Astrocyte (in vitro differentiated cells and primary cell): Measurements from ENCODE around the gene SAE1. TPM values are rescaled to one million over a fixed set of nuclear protein-coding genes. Genes with fewer than 3 reads are reported as not detected.

Source experiments
- DNase-seq: peaks from one replicate; pipeline ENCODE4 v3.0.0-alpha.2; 2010; ENCODE audit warnings: low read depth
- FAIRE-seq: peaks from 2 replicates; lab custom pipeline; 2011; peaks lifted over from hg19 to GRCh38; lab: Jason Lieb, UNC
- H2AFZ ChIP-seq: 2 replicates; pipeline ENCODE4 v1.6.0; 2012; ENCODE audit warnings: low read depth, low read length, inconsistent platforms
- H3K27ac ChIP-seq: 2 replicates; pipeline ENCODE4 v1.5.1; 2011; ENCODE audit warnings: low read depth, low read length, inconsistent platforms
- H3K27me3 ChIP-seq: 2 replicates; pipeline ENCODE4 v1.6.0; 2011; ENCODE audit warnings: low read length, inconsistent platforms; ENCODE audit not compliant: insufficient read depth
- H3K36me3 ChIP-seq: 2 replicates; pipeline ENCODE4 v1.5.1; 2011; ENCODE audit warnings: low read length, inconsistent platforms; ENCODE audit not compliant: insufficient read depth
- H3K4me1 ChIP-seq: 2 replicates; pipeline ENCODE4 v1.5.1; 2011; ENCODE audit warnings: low read length, inconsistent platforms; ENCODE audit not compliant: insufficient read depth
- H3K4me2 ChIP-seq: 2 replicates; pipeline ENCODE4 v1.6.0; 2012; ENCODE audit warnings: low read length, inconsistent platforms
- H3K4me3 ChIP-seq: 2 replicates; pipeline ENCODE4 v1.5.1; 2011; ENCODE audit warnings: low read depth, mild to moderate bottlenecking, low read length, inconsistent platforms; ENCODE audit not compliant: insufficient read depth
- H3K79me2 ChIP-seq: 2 replicates; pipeline ENCODE4 v1.6.0; 2012; ENCODE audit warnings: mild to moderate bottlenecking, low read length, inconsistent platforms; ENCODE audit not compliant: insufficient read depth
- H3K9ac ChIP-seq: 2 replicates; pipeline ENCODE4 v1.6.0; 2012; ENCODE audit warnings: mild to moderate bottlenecking, low read length, inconsistent platforms
- H3K9me3 ChIP-seq: 2 replicates; pipeline ENCODE4 v1.5.1; 2012; ENCODE audit warnings: low read depth, mild to moderate bottlenecking, low read length, inconsistent platforms; ENCODE audit not compliant: insufficient read depth
- H4K20me1 ChIP-seq: 2 replicates; pipeline ENCODE4 v1.6.0; 2012; ENCODE audit warnings: low read length, inconsistent platforms; ENCODE audit not compliant: insufficient read depth
- H3K27ac Mint-ChIP-seq: one replicate; pipeline ENCODE4 v1.8.0; 2021; ENCODE audit warnings: mild to moderate bottlenecking, mixed read lengths; ENCODE audit not compliant: unreplicated experiment
- H3K27me3 Mint-ChIP-seq: one replicate; pipeline ENCODE4 v1.8.0; 2021; ENCODE audit warnings: low read depth, mixed read lengths; ENCODE audit not compliant: unreplicated experiment
- H3K36me3 Mint-ChIP-seq: one replicate; pipeline ENCODE4 v1.8.0; 2021; ENCODE audit warnings: low read depth, mixed read lengths; ENCODE audit not compliant: unreplicated experiment
- H3K4me1 Mint-ChIP-seq: one replicate; pipeline ENCODE4 v1.8.0; 2021; ENCODE audit warnings: low read depth, mixed read lengths; ENCODE audit not compliant: unreplicated experiment
- H3K4me3 Mint-ChIP-seq: one replicate; pipeline ENCODE4 v1.8.0; 2021; ENCODE audit warnings: mild to moderate bottlenecking, moderate library complexity, mixed read lengths; ENCODE audit not compliant: unreplicated experiment
- H3K9me3 Mint-ChIP-seq: one replicate; pipeline ENCODE4 v1.8.0; 2021; ENCODE audit warnings: mild to moderate bottlenecking, mixed read lengths; ENCODE audit not compliant: unreplicated experiment
- CTCF ChIP-seq: IDR thresholded peaks from 2 replicates; pipeline ENCODE4 v1.5.1; 2011; ENCODE audit warnings: low read depth, mild to moderate bottlenecking, inconsistent platforms, low read length, moderate library complexity; ENCODE audit not compliant: insufficient read depth
- EZH2 ChIP-seq: IDR thresholded peaks from 2 replicates; pipeline ENCODE4 v1.6.1; 2012; ENCODE audit warnings: mild to moderate bottlenecking, low read length, inconsistent platforms; ENCODE audit not compliant: insufficient read depth
- total RNA-seq: library from RNA; stranded (reverse); gene quantifications from 2 replicates; pipeline ENCODE4 v1.2.1, GENCODE V29; 2021

The SAE1 gene
- total RNA-seq, 1 donor from 2014 or later: 133 TPM

GRCh38 chr19:47230054-47230920 lies 99.7 kb downstream of the SAE1 start:
- Mint-ChIP-seq H3K4me3 (peak overlapping the region; percentile 61), H3K4me1 (peaks cover 19% of the 10 kb centered on the region), H3K27ac (no peak overlapping the region), H3K27me3 (no peaks in the 10 kb centered on the region), H3K9me3 (peaks cover under 1% of the 10 kb centered on the region), H3K36me3 (peaks cover 2% of the 10 kb centered on the region)
- H3K36me3 ChIP-seq: no peaks in the 10 kb centered on the region
- DNase-seq (peak; percentile 10), FAIRE-seq (no peak)
- peak overlapping the region; percentile 100 for H3K4me2 ChIP-seq
- peaks cover 43% of the 10 kb centered on the region for H3K79me2 ChIP-seq
- TF ChIP-seq CTCF: peak; percentile 16
- no peak for TF ChIP-seq EZH2
- peaks cover 20% of the 10 kb centered on the region for H4K20me1 ChIP-seq
- peak overlapping the region; percentile 95 for H3K9ac ChIP-seq
- no peaks in the 10 kb centered on the region for H3K9me3 ChIP-seq
- no peak overlapping the region for H2AFZ ChIP-seq
- H3K4me1 ChIP-seq: peaks cover 54% of the 10 kb centered on the region
- no peaks in the 10 kb centered on the region for H3K27me3 ChIP-seq
- peak overlapping the region; percentile 89 for H3K4me3 ChIP-seq
- peak overlapping the region; percentile 62 for H3K27ac ChIP-seq

GRCh38 chr19:47230921-47231214 lies 100.2 kb downstream of the SAE1 start, which contains the start of gene BBC3:
BBC3 (minus strand) TSS chr19:47231199; CDS start chr19:47228431, 2,768 bp downstream.
- FAIRE-seq (no peak), DNase-seq (no peak)
- Histone ChIP-seq H3K9me3 (no peaks in the 10 kb centered on the region), H3K27me3 (no peaks in the 10 kb centered on the region), H3K36me3 (no peaks in the 10 kb centered on the region), H3K27ac (peak within 1 kb of the TSS; percentile 94), H3K4me1 (peaks cover 49% of the 10 kb centered on the region), H3K4me3 (peak within 1 kb of the TSS; percentile 89), H2AFZ (peak within 1 kb of the TSS; percentile 80), H3K79me2 (peaks cover 43% of the 10 kb centered on the region), H3K9ac (peak within 1 kb of the TSS; percentile 95), H3K4me2 (peak within 1 kb of the TSS; percentile 100), H4K20me1 (peaks cover 20% of the 10 kb centered on the region)
- no peaks in the 10 kb centered on the region for H3K27me3 Mint-ChIP-seq
- H3K27ac Mint-ChIP-seq: peak within 1 kb of the TSS; percentile 97
- H3K4me3 Mint-ChIP-seq: peak within 1 kb of the TSS; percentile 84
- H3K36me3 Mint-ChIP-seq: peaks cover 2% of the 10 kb centered on the region
- TF ChIP-seq CTCF (no peak), EZH2 (no peak)
- peaks cover 14% of the 10 kb centered on the region for H3K4me1 Mint-ChIP-seq
- peaks cover 2% of the 10 kb centered on the region for H3K9me3 Mint-ChIP-seq
